Measurements from ENCODE around the gene MAGEA2.
"Not testable (repeated sequence)": the region's sequence is repeated elsewhere in the genome, so short reads cannot be mapped to it uniquely, and the experiment has no call there.

MAGEA2 gene

GRCh38 chrX:152753686-152754650 lies at the start of gene MAGEA2:
Gene MAGEA2 (minus strand): TSS chrX:152753842. CDS start chrX:152751363, 2,479 bp downstream.
- DNase-seq (ENCODE audit: low read depth in 2 of 2) = not testable (repeated sequence)

GRCh38 chrX:152798945-152799344 lies 45.3 kb upstream of the MAGEA2 start:
- DNase-seq (ENCODE audit: low read depth in 2 of 2) = no peak

- DNase-seq (ENCODE audit: low read depth in 2 of 2) = not testable (repeated sequence)
Measured at GRCh38 chrX:152787062-152787461, 33.4 kb upstream of the MAGEA2 start.

- DNase-seq (ENCODE audit: low read depth in 2 of 2) = not testable (repeated sequence)
Measured at GRCh38 chrX:152769549-152770289, 16.1 kb upstream of the MAGEA2 start, which contains the start of gene MAGEA6. Gene MAGEA6 (minus strand): TSS chrX:152769689. CDS start chrX:152767650, 2,039 bp downstream.

- DNase-seq (ENCODE audit: low read depth in 2 of 2) = not testable (repeated sequence)
Measured at GRCh38 chrX:152766562-152766961, 12.9 kb upstream of the MAGEA2 start.

GRCh38 chrX:152761582-152761981 lies 7.9 kb upstream of the MAGEA2 start:
- DNase-seq (ENCODE audit: low read depth in 2 of 2) = not testable (repeated sequence)

- DNase-seq (ENCODE audit: low read depth in 2 of 2) = not testable (repeated sequence)
Measured at GRCh38 chrX:152759544-152759943, 5.9 kb upstream of the MAGEA2 start.

GRCh38 chrX:152758918-152759317 lies 5.3 kb upstream of the MAGEA2 start, which contains the start of gene CSAG3:
Gene CSAG3 (plus strand): TSS chrX:152759218.
- DNase-seq (ENCODE audit: low read depth in 2 of 2) = not testable (repeated sequence)

GRCh38 chrX:152754871-152755270 lies 1.2 kb upstream of the MAGEA2 start:
- not testable (repeated sequence) for DNase-seq (ENCODE audit: low read depth in 2 of 2)

- DNase-seq (ENCODE audit: low read depth in 2 of 2) = no peak
Measured at GRCh38 chrX:152738560-152738959, 15.1 kb downstream of the MAGEA2 start.

GRCh38 chrX:152736528-152736927 lies 17.1 kb downstream of the MAGEA2 start:
- DNase-seq (ENCODE audit: low read depth in 2 of 2) = not testable (repeated sequence)

- DNase-seq (ENCODE audit: low read depth in 2 of 2) = no peak
Measured at GRCh38 chrX:152735860-152736511, 17.7 kb downstream of the MAGEA2 start.

GRCh38 chrX:152735101-152735500 lies 18.5 kb downstream of the MAGEA2 start:
- no peak for DNase-seq (ENCODE audit: low read depth in 2 of 2)

- DNase-seq (ENCODE audit: low read depth in 2 of 2) = not testable (repeated sequence)
Measured at GRCh38 chrX:152734143-152734858, 19.3 kb downstream of the MAGEA2 start.

GRCh38 chrX:152733261-152733975 lies 20.2 kb downstream of the MAGEA2 start, which contains the start of the genes CSAG1 and MAGEA12:
Gene CSAG1 (minus strand): TSS chrX:152733721. CDS start chrX:152732460, 1,261 bp downstream.
Gene MAGEA12 (plus strand): TSS chrX:152733757. CDS start chrX:152736162, 2,405 bp downstream.
- no peak for DNase-seq (ENCODE audit: low read depth in 2 of 2)

- DNase-seq (ENCODE audit: low read depth in 2 of 2) = no peak
Measured at GRCh38 chrX:152725409-152725808, 28.2 kb downstream of the MAGEA2 start.

GRCh38 chrX:152713815-152714787 lies 39.5 kb downstream of the MAGEA2 start, which contains the start of gene MAGEA2B:
Gene MAGEA2B (plus strand): TSS chrX:152714628. CDS start chrX:152717107, 2,479 bp downstream.
- DNase-seq (ENCODE audit: low read depth in 2 of 2) = not testable (repeated sequence)

- DNase-seq (ENCODE audit: low read depth in 2 of 2) = not testable (repeated sequence)
Measured at GRCh38 chrX:152713195-152713594, 40.4 kb downstream of the MAGEA2 start.

- not testable (repeated sequence) for DNase-seq (ENCODE audit: low read depth in 2 of 2)
Measured at GRCh38 chrX:152709173-152709572, 44.5 kb downstream of the MAGEA2 start, which contains the start of gene CSAG2. Gene CSAG2 (minus strand): TSS chrX:152709273. CDS start chrX:152709112, 161 bp downstream.
